Measurements from ENCODE around the gene REL. TPM values are rescaled to one million over a fixed set of nuclear protein-coding genes. Genes with fewer than 3 reads are reported as not detected.

REL gene
- polyA plus RNA-seq, 4 donors: 7.4 to 8.4 (median 7.7) TPM

DNA sequence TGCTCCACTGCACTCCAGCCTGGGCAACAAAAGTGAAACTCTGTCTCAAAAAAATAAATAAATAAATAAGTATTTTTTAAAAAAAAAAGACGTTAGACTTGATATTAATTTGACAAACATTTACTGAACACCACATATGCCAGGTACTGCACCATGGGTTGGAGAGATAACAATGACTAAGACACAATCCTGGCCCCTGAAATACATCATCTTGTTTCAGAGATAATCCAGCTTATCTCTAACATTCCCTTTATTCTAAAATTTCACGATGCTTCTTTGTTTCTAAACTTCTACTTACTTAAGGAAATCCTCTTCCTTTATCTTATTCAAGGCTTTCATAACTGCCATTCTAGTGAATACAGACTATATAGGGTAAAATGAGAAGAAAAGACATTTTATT, 81.2 kb downstream of the REL start:
- DNase-seq (ENCODE audit: low read depth in 4 of 4, low spot score in 3 of 4): no peak

- DNase-seq (ENCODE audit: low read depth in 4 of 4, low spot score in 3 of 4): no peak
Measured at GRCh38 chr2:60963190-60963589, 81.8 kb downstream of the REL start.

DNA sequence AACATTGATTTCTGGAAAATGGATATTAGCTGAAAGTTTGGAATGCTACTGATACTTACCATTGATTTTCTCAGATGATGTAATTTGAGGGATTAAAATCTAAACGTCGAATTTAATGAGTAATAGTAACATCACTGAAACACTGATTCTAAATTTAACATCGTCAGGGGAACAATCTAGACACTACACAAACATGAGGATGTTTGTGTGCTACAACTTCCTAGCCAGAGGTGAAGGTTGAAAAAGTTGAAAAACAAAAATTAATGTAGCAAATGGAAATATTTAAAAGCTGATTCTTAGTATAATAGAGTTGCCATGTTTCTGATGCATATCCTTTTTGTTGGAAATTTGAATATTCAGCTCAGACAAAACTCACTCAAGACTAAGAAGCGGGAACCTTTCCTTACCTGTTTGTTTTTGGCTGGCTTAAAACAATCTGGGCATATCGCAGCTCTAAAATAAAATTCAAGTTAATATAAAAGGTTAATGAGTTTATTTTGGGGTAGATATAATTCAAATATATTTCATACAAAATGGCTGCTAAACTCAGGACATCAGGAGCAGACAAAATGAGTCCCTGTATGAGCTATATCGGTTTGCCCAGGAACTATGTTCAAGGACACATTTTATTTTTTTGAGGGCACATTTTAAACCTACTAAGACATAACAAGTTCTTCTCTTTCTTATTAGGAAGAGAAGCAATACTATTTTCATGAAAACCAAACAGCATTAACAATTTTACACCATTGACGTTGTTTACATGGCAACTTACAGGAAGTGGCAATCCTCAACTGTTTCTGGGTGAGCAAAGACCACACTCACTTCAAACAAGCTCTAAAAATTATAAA, 83.5 kb downstream of the REL start:
- no peak for DNase-seq (ENCODE audit: low read depth in 4 of 4, low spot score in 3 of 4)

GRCh38 chr2:60965499-60965785, 84.1 kb downstream of the REL start:
- no peak for DNase-seq (ENCODE audit: low read depth in 4 of 4, low spot score in 3 of 4)

GRCh38 chr2:60966507-60967405, 85.4 kb downstream of the REL start:
- DNase-seq (ENCODE audit: low read depth in 4 of 4, low spot score in 3 of 4): no peak

- DNase-seq (ENCODE audit: low read depth in 4 of 4, low spot score in 3 of 4): no peak
Measured at GRCh38 chr2:60972889-60973656, 91.7 kb downstream of the REL start.

GRCh38 chr2:60973705-60974104, 92.3 kb downstream of the REL start:
- DNase-seq (ENCODE audit: low read depth in 4 of 4, low spot score in 3 of 4): no peak

DNA sequence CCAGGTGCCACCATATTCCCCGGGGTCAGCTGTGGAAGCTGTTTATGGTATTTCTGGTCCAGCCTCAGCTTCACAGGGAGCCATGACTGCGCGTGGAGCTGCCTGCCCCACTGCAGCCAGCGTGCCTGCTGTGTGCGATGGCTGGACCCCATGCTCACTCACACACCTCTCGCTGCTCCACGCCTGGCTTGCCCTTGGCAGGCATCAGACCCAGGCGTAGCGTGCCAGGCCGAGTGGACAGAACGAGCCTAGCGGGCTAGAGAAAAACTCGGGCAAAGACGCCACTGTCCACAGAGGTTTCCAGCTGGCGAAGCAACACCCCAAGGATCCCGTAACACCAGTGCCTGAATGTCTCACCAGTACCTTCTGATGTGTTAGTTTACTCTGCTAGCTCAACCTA, 93.3 kb downstream of the REL start:
- no peak for DNase-seq (ENCODE audit: low read depth in 4 of 4, low spot score in 3 of 4)

Other genes starting within 250 kb of the REL start
- gene PAPOLG, start 125.3 kb upstream of the REL start, polyA plus RNA-seq (ENCODE audit: insufficient read length in 4 of 4): 10 to 100 TPM; 19.3 to 27.0 (median 24.5) TPM
- 10 to 100 TPM; 28.8 to 34.1 (median 29.6) TPM for gene PEX13, start 136.1 kb downstream of the REL start, polyA plus RNA-seq (ENCODE audit: insufficient read length in 4 of 4)
- gene PUS10, start 136.7 kb downstream of the REL start, polyA plus RNA-seq (ENCODE audit: insufficient read length in 4 of 4): 10 to 100 TPM; 10.4 to 13.2 (median 12.3) TPM
- 10 to 100 TPM; 11.4 to 15.7 (median 13.6) TPM for gene SANBR, start 184.3 kb downstream of the REL start, polyA plus RNA-seq (ENCODE audit: insufficient read length in 4 of 4)